ENCODE data around the gene LRRK1. TPM values are rescaled to one million over a fixed set of nuclear protein-coding genes. Genes with fewer than 3 reads are reported as not detected.

The LRRK1 gene
- total RNA-seq, 1 experiment from 2014 or later, result 9.9 TPM

- no peak for DNase-seq (ENCODE audit: low read depth)
These were observed 101.3 kb downstream of the LRRK1 start for GRCh38 chr15:101020451-101020850.

- DNase-seq (ENCODE audit: low read depth), result no peak
These were observed 101.8 kb downstream of the LRRK1 start for GRCh38 chr15:101020945-101021344.

GRCh38 chr15:101022306-101022705, 103.1 kb downstream of the LRRK1 start:
- no peak for DNase-seq (ENCODE audit: low read depth)

- no peak for DNase-seq (ENCODE audit: low read depth)
These were observed 103.7 kb downstream of the LRRK1 start for GRCh38 chr15:101022876-101023275.

- no peak for DNase-seq (ENCODE audit: low read depth)
These were observed 104.4 kb downstream of the LRRK1 start for GRCh38 chr15:101023501-101024072.

- no peak for DNase-seq (ENCODE audit: low read depth)
These were observed 105.0 kb downstream of the LRRK1 start for GRCh38 chr15:101024073-101024695.

- no peak for DNase-seq (ENCODE audit: low read depth)
These were observed 105.7 kb downstream of the LRRK1 start for GRCh38 chr15:101024706-101025500.

- DNase-seq (ENCODE audit: low read depth), result no peak
These were observed 106.3 kb downstream of the LRRK1 start for GRCh38 chr15:101025501-101025885.

GRCh38 chr15:101025896-101026631, 106.9 kb downstream of the LRRK1 start:
- no peak for DNase-seq (ENCODE audit: low read depth)

GRCh38 chr15:101026656-101027272, 107.6 kb downstream of the LRRK1 start:
- DNase-seq (ENCODE audit: low read depth), result no peak

- no peak for DNase-seq (ENCODE audit: low read depth)
These were observed 108.2 kb downstream of the LRRK1 start for GRCh38 chr15:101027273-101027901.

- no peak for DNase-seq (ENCODE audit: low read depth)
These were observed 108.8 kb downstream of the LRRK1 start for GRCh38 chr15:101027920-101028319.

GRCh38 chr15:101028321-101028720, 109.2 kb downstream of the LRRK1 start:
- no peak for DNase-seq (ENCODE audit: low read depth)

- DNase-seq (ENCODE audit: low read depth), result no peak
These were observed 109.7 kb downstream of the LRRK1 start for GRCh38 chr15:101028772-101029438.

- DNase-seq (ENCODE audit: low read depth), result no peak
These were observed 111.0 kb downstream of the LRRK1 start for GRCh38 chr15:101029971-101030661.

- no peak for DNase-seq (ENCODE audit: low read depth)
These were observed 112.1 kb downstream of the LRRK1 start for GRCh38 chr15:101031213-101031612.

- DNase-seq (ENCODE audit: low read depth), result no peak
These were observed 114.6 kb downstream of the LRRK1 start for GRCh38 chr15:101033801-101034200.

- DNase-seq (ENCODE audit: low read depth), result no peak
These were observed 116.5 kb downstream of the LRRK1 start for GRCh38 chr15:101035611-101036010.

GRCh38 chr15:101036189-101036588, 117.0 kb downstream of the LRRK1 start:
- no peak for DNase-seq (ENCODE audit: low read depth)
